Left lobe of liver (tissue), 2 donors: ENCODE measurements around the gene DOK7. TPM values are rescaled to one million over a fixed set of nuclear protein-coding genes. Genes with fewer than 3 reads are reported as not detected.
A peak's percentile ranks its signal among the peaks of the same experiment; 100 is the strongest.

Source experiments
- ATAC-seq: fragments of 200-7000 bp; cut with Tn5 transposase; one replicate; pipeline ENCODE4 v1.9.1; 2020; ENCODE audit warnings: mild to moderate bottlenecking, moderate library complexity
- DNase-seq: peaks from one replicate; pipeline ENCODE4 v3.0.0-alpha.2; 2020; ENCODE audit warnings: low spot score
- total RNA-seq: library from RNA; stranded (reverse); gene quantifications from one replicate; pipeline ENCODE4 v1.2.1, GENCODE V29; 2021
- donor health status: DM: no; HTN: no; CAD: no; lungs with moderate emphysema.
- donor health status: DM: no; HTN: yes; CAD: no.

DOK7 gene
- total RNA-seq, 1 donor from 2014 or later, result 0.83 TPM

GRCh38 chr4:3427134-3427476, 36.0 kb upstream of the DOK7 start:
- DNase-seq (peak; percentile 86), ATAC-seq (peak; percentile 89)

- no peak for ATAC-seq
Measured at GRCh38 chr4:3427706-3428446, 35.2 kb upstream of the DOK7 start.

GRCh38 chr4:3429651-3430050, 33.5 kb upstream of the DOK7 start:
- ATAC-seq (no peak), DNase-seq (no peak)

More at GRCh38 chr4:3427706-3428446, 35.2 kb upstream of the DOK7 start:
- no peak for DNase-seq

- ATAC-seq (no peak), DNase-seq (no peak)
Measured at GRCh38 chr4:3430524-3430923, 32.6 kb upstream of the DOK7 start.

- DNase-seq (no peak), ATAC-seq (no peak)
Measured at GRCh38 chr4:3431446-3431993, 31.6 kb upstream of the DOK7 start.

- ATAC-seq (no peak), DNase-seq (no peak)
Measured at GRCh38 chr4:3432381-3432790, 30.7 kb upstream of the DOK7 start.

GRCh38 chr4:3433138-3433869, 29.8 kb upstream of the DOK7 start:
- no peak for ATAC-seq
- DNase-seq, result no peak

- ATAC-seq, result no peak
- no peak for DNase-seq
Measured at GRCh38 chr4:3434881-3435685, 28.0 kb upstream of the DOK7 start.

- no peak for ATAC-seq
- DNase-seq, result no peak
Measured at GRCh38 chr4:3435686-3435956, 27.5 kb upstream of the DOK7 start.

- DNase-seq, result no peak
- no peak for ATAC-seq
Measured at GRCh38 chr4:3436048-3436797, 26.9 kb upstream of the DOK7 start.

GRCh38 chr4:3436798-3437581, 26.1 kb upstream of the DOK7 start:
- ATAC-seq (peak; percentile 27), DNase-seq (no peak)

GRCh38 chr4:3437582-3437936, 25.5 kb upstream of the DOK7 start:
- no peak for ATAC-seq

GRCh38 chr4:3437998-3438846, 24.9 kb upstream of the DOK7 start:
- ATAC-seq (no peak), DNase-seq (no peak)

More at GRCh38 chr4:3437582-3437936, 25.5 kb upstream of the DOK7 start:
- no peak for DNase-seq

- ATAC-seq (no peak), DNase-seq (no peak)
Measured at GRCh38 chr4:3438847-3439180, 24.3 kb upstream of the DOK7 start.

GRCh38 chr4:3439391-3439790, 23.7 kb upstream of the DOK7 start:
- ATAC-seq (no peak), DNase-seq (no peak)

- ATAC-seq (no peak), DNase-seq (no peak)
Measured at GRCh38 chr4:3440011-3440410, 23.1 kb upstream of the DOK7 start.

GRCh38 chr4:3440979-3441500, 22.1 kb upstream of the DOK7 start:
- peak; percentile 7 for ATAC-seq
- DNase-seq, result no peak

- DNase-seq (peak; percentile 81), ATAC-seq (peak; percentile 68)
Measured at GRCh38 chr4:3441501-3442459, 21.3 kb upstream of the DOK7 start, which contains the start of gene HGFAC. TSS of gene HGFAC (plus strand) at chr4:3441968. CDS start at chr4:3442002, 34 bp downstream.
